KMS-11 (cell line): ENCODE results near the gene NCKAP1.

Experiments
- H2AFZ ChIP-seq: fragments of 200-600 bp; sonication (generic); 2 replicates; pipeline ENCODE4 v1.6.1; 2016; ENCODE audit warnings: antibody characterized with exemption, mixed run types, low read depth
- H3K27ac ChIP-seq: fragments of 200-600 bp; sonication (generic); 2 replicates; pipeline ENCODE4 v1.6.1; 2016; ENCODE audit warnings: mild to moderate bottlenecking, mixed run types
- H3K27me3 ChIP-seq: fragments of 200-600 bp; sonication (generic); 2 replicates; pipeline ENCODE4 v1.6.1; 2017; ENCODE audit warnings: mild to moderate bottlenecking, low read depth, mixed run types, moderate library complexity; ENCODE audit not compliant: insufficient read depth
- H3K36me3 ChIP-seq: fragments of 200-600 bp; sonication (generic); 2 replicates; pipeline ENCODE4 v1.6.1; 2017; ENCODE audit warnings: mild to moderate bottlenecking, mixed run types; ENCODE audit not compliant: insufficient read depth
- H3K4me1 ChIP-seq: fragments of 200-600 bp; sonication (generic); 2 replicates; pipeline ENCODE4 v1.6.1; 2016; ENCODE audit warnings: mild to moderate bottlenecking, low read depth, mixed run types; ENCODE audit not compliant: poor library complexity, severe bottlenecking
- H3K4me2 ChIP-seq: fragments of 200-600 bp; sonication (generic); 2 replicates; pipeline ENCODE4 v1.7.0; 2016; ENCODE audit warnings: mild to moderate bottlenecking, mixed run types
- H3K4me3 ChIP-seq: fragments of 200-600 bp; sonication (generic); IDR thresholded peaks from 2 replicates; pipeline ENCODE4 v1.6.1; 2017; ENCODE audit warnings: low read depth, low read length, mixed read lengths; ENCODE audit not compliant: insufficient read depth
- H3K79me2 ChIP-seq: fragments of 200-600 bp; sonication (generic); 2 replicates; pipeline ENCODE4 v1.6.1; 2016; ENCODE audit warnings: low read depth, mixed run types; ENCODE audit not compliant: insufficient read depth
- H3K9ac ChIP-seq: fragments of 200-600 bp; sonication (generic); 2 replicates; pipeline ENCODE4 v1.6.1; 2016; ENCODE audit warnings: mild to moderate bottlenecking, mixed run types
- H4K20me1 ChIP-seq: fragments of 200-600 bp; sonication (generic); 2 replicates; pipeline ENCODE4 v1.6.1; 2016; ENCODE audit warnings: mild to moderate bottlenecking, mixed run types; ENCODE audit not compliant: insufficient read depth
- CTCF ChIP-seq: fragments of 200-600 bp; sonication (generic); conservative IDR thresholded peaks from 2 replicates; pipeline ENCODE4 v1.6.1; 2017; ENCODE audit warnings: low read depth, mild to moderate bottlenecking, antibody characterized with exemption, low read length, moderate library complexity, mixed read lengths

NCKAP1 gene

GRCh38 chr2:183078163-183078463 lies 39.9 kb upstream of the NCKAP1 start:
- Histone ChIP-seq H3K4me2 (peak overlapping the region; percentile 93), H3K4me1 (peaks cover 13% of the 10 kb centered on the region), H2AFZ (peak overlapping the region; percentile 98), H3K36me3 (no peaks in the 10 kb centered on the region), H3K27me3 (no peaks in the 10 kb centered on the region), H4K20me1 (no peaks in the 10 kb centered on the region), H3K9ac (peak overlapping the region; percentile 53; the same call in 1 of the 2 replicates), H3K79me2 (no peaks in the 10 kb centered on the region), H3K4me3 (peak overlapping the region; percentile 94), H3K27ac (no peak overlapping the region; the same call in 1 of the 2 replicates)
- no peak for TF ChIP-seq CTCF

- Histone ChIP-seq H3K4me3 (no peak overlapping the region), H3K27me3 (no peaks in the 10 kb centered on the region), H3K79me2 (no peaks in the 10 kb centered on the region), H3K9ac (no peak overlapping the region), H4K20me1 (no peaks in the 10 kb centered on the region), H3K36me3 (no peaks in the 10 kb centered on the region), H2AFZ (no peak overlapping the region), H3K4me2 (no peak overlapping the region), H3K4me1 (no peaks in the 10 kb centered on the region), H3K27ac (no peak overlapping the region)
- no peak for TF ChIP-seq CTCF
Measured at GRCh38 chr2:183072177-183072576, 33.9 kb upstream of the NCKAP1 start.

DNA sequence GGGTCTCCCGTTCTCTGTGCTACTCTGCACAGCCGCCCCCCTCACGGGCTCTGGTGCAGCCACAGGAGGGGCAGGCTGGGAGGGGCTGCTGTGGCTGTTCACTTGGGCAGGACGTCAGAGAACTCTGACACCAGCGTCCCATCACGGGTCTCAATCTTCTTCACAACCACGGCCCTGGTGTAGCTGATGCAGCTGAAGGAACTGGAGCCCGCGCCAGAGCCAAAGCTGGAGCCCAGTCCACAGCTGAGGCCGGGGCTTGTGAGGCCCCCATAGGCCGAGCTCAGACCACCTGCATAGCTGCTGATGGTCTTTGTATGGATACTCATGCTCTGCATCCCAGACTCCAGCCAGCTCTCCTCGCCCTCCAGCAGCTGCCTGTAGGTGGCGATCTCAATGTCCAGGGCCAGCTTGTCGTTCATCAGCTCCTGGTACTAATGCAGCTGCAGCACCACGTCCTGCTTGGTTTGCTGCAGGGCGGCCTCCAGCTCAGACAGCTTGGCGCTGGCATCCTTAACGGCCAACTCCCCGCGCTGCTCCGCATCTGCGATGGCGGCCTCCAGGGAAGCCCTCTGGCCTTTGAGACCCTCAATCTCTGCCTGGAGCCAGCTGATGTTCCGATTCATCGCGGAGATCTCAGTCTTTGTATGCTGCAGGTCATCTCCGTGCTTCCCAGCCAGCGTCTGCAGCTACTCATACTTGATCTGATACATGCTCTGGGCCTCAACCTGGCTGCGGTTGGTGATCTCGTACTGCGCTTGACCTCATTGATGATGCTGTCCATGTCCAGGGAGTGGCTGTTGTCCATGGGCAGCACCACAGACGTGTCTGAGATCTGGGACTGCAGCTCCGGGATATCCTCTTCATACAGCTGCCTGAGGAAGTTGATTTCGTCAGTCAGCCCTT lies 32.9 kb upstream of the NCKAP1 start:
- H3K36me3 ChIP-seq = no peaks in the 10 kb centered on the region
- TF ChIP-seq CTCF = no peak
- H3K4me2 ChIP-seq = no peak overlapping the region
- H2AFZ ChIP-seq = no peak overlapping the region
- no peaks in the 10 kb centered on the region for H3K79me2 ChIP-seq
- no peak overlapping the region for H3K27ac ChIP-seq
- no peaks in the 10 kb centered on the region for H4K20me1 ChIP-seq
- H3K4me3 ChIP-seq = no peak overlapping the region
- no peaks in the 10 kb centered on the region for H3K27me3 ChIP-seq
- H3K4me1 ChIP-seq = no peaks in the 10 kb centered on the region
- H3K9ac ChIP-seq = no peak overlapping the region

- Histone ChIP-seq H3K36me3 (no peaks in the 10 kb centered on the region), H3K4me2 (no peak overlapping the region), H3K4me3 (no peak overlapping the region), H2AFZ (no peak overlapping the region), H3K9ac (no peak overlapping the region), H4K20me1 (no peaks in the 10 kb centered on the region), H3K27ac (no peak overlapping the region), H3K4me1 (no peaks in the 10 kb centered on the region), H3K27me3 (no peaks in the 10 kb centered on the region), H3K79me2 (no peaks in the 10 kb centered on the region)
- no peak for TF ChIP-seq CTCF
Measured at GRCh38 chr2:183069174-183069573, 30.9 kb upstream of the NCKAP1 start.
